Measurements from ENCODE around the gene BEND6.

DNA sequence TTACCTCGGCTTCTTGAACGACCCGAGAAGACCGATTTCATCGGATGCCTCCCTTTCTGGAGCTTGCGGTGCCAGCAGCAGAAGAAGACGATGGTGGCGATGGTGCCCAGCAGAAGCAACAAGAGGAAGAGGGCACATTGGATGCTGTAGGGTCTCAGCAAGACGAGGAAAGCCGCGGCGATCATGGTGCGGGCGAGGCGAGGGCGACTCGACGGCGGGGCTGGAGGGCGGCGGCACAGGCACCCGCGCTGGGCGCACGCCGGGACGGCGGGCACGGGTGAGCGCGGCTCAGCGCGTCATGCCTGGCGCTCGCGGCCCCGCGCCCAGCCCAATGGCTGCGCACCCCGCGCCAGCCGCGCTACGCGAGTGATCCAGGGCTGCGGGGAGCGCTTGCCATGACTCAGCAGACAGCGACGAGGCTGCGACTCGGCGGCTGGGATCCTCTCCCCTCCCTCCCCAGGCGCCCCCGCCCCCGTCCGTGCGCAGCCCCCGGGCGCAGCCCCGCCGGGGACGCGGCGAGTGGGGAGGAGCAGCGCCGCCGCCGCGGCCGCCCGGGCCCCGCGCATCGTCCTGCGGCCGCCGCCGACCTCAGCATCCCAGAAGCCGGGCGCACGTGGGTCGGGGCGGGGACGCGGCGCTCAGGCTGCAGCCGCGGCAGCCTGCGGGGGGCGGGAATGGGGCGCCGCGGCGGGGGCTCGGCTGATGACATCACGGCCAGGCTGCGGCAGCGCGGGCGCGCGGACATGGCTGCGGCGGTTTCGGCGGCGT is at the start of gene BEND6:
- TF ChIP-seq EP300 (IDR thresholded peaks at IDR 0.05), result no peak
- TF ChIP-seq, protein P1, sequence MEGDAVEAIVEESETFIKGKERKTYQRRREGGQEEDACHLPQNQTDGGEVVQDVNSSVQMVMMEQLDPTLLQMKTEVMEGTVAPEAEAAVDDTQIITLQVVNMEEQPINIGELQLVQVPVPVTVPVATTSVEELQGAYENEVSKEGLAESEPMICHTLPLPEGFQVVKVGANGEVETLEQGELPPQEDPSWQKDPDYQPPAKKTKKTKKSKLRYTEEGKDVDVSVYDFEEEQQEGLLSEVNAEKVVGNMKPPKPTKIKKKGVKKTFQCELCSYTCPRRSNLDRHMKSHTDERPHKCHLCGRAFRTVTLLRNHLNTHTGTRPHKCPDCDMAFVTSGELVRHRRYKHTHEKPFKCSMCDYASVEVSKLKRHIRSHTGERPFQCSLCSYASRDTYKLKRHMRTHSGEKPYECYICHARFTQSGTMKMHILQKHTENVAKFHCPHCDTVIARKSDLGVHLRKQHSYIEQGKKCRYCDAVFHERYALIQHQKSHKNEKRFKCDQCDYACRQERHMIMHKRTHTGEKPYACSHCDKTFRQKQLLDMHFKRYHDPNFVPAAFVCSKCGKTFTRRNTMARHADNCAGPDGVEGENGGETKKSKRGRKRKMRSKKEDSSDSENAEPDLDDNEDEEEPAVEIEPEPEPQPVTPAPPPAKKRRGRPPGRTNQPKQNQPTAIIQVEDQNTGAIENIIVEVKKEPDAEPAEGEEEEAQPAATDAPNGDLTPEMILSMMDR (IDR thresholded peaks at IDR 0.05), result no peak
- no peak for TF ChIP-seq POLR2A (IDR thresholded peaks at IDR 0.05)
